HTERT RPE-1 (cell line): ENCODE measurements around the gene CHDH.

ENCODE experiments used
- in situ Hi-C: fragments of 300-500 bp; cut with MboI; formaldehyde crosslinking; loops from 4 replicates; pipeline ENCODE4 v1.14.3; 2020; ENCODE audit warnings: low sequenced_read_pairs

Gene CHDH

DNA sequence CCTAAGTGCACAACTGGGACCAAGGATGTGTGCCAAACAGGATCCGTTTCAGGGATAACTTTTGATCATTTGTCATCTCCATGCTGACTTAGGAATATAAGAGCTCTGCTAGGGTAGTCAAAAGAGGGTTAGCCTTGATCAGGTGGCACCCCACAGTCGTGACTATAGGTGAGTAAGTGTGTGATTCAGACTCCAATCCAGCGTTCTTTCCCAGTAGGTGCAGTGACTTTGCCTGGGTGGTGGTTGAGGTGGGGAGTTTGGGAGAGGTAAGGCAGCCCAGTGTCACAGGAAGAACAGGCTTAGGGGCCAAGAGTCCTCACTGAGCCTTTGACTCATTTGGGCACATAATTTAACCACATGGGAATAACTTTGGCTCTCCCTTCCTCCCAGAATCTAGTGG lies 51.0 kb downstream of the CHDH start:
- in situ Hi-C loops, result no loop called here

DNA sequence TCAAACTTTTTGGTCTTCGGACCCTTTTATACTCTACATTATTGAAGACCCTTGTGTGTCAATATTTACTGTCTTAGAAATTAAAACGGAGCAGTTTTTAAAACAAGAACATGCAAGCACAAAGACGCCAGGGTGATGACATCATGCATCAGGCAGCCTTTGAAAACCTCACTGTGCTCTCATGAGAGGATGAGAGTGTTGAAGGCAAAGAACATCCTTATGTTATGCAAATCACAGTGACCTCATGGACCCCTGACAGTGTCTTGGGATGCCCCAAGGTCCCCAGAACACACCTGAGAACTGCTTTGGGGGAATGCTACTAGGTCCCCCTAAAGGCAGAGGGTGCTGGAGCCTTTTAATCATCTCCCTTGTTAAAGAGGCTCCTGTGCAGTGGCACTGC lies 51.6 kb downstream of the CHDH start:
- in situ Hi-C loops, result no loop called here

DNA sequence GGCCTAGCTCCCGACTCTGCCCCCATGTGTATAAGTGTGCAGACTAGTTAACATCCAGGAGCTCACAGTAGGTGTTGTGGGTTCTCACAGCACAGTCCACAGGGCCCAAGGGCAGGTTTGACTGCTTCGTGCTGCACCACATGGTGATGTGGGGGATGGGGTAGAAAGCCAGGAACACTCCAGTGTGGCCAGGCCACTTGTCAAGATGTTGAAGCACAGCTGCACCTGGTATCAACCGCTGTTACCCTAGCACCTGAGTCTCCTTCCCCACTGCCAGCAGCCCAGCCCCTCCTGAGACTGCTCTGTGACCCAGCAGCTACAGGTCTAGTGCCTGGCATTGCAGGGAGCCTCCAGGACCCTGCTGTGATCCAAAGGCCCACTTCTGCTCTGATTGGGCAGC lies 53.4 kb downstream of the CHDH start:
- in situ Hi-C loops, result no loop called here

DNA sequence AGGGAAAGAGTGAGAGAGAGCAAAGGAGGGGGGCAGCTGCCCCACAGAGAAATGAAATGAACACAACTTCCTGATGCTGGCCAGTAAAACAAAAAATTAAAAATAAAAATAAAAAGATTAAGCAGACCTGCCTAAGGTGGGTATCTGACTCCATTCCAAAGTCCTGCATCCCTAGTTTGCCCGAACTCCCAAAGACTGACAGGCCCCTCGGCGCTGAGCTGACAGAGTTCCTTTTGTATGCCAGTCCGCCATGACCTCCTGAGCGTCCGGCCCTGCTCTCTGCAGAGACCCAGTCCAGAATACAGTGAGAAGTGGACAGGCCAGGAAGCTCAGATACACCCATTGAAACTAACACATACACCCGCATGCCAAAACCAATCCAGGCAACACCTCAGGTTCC lies 54.9 kb downstream of the CHDH start:
- in situ Hi-C loops, result no loop called here

DNA sequence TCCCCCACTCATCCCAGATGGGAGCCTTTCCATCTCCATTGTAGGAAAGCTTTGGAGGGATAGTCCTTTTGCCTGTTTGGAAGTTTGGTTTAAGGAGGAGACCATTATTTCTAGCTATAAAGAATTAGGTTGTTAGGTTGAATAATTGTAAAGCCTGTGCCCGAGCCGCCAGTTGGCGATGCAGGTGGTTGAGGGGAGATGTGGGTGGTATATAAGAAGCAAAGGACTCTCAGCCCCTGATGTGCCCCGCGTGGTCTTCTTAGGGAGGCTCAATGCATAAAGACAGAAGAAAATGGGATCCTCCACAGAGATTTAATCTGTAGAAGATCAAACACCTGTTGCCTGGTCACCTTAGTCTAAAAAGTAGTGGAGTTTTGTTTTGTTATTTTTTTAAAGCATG lies 55.7 kb downstream of the CHDH start:
- in situ Hi-C loops, result no loop called here

DNA sequence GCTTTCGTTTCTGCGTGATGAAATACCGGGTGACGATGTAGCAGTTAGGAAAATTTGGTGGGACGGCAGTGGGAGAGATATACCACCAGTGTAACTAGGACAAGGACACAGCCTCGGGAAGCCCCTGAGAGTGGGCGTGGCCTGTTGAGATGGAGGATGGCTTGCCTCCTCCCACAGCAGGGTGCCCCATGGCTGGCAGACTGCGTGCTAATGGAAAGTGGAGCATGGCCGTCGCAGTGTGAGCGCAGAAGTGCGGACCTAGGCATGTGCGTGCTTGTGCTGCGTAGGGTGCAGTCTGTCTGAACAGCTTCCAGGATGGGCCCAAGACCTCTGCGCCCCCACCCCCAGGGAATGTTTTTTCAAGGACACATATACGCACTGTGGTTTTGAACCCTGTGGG lies 56.8 kb downstream of the CHDH start:
- in situ Hi-C loops, result no loop called here

DNA sequence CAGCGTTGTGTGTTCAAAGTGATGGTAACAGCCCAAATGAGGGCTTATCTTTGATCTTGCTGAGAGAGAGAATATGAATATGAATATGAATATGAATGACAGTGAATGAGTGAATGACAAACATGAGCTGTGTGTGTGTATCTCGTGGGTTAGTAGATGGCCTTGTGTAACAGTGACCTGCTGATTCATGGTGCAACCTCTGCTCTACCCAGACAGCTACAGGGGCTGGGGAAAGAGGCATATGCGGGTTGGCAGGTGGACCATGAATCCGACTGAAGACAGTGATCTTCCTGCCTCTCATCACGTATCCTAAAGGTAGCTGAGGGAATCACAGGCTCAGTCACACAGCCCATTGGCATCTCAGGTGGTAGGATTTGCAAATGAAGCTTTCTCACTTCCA lies 58.2 kb downstream of the CHDH start:
- in situ Hi-C loops, result no loop called here

DNA sequence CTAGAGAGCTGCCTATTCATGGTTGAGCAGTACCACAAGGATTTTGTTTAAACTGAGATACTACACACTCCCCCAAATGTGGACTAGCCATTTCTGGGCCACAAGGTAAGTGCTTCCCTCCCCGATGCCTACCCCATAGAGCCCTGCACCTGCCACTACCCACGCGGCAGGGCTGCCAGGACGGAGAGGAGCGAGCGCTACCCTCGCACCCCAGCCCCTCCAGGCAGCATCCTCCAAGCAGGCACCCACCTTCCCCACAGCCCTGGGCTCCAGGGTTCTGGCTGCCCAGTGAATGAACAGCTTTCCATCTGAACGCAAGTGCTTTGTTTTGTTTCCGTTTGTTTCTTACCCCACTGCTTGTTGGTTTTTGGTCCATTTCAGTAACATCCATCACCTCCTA lies 59.2 kb downstream of the CHDH start:
- in situ Hi-C loops, result no loop called here

DNA sequence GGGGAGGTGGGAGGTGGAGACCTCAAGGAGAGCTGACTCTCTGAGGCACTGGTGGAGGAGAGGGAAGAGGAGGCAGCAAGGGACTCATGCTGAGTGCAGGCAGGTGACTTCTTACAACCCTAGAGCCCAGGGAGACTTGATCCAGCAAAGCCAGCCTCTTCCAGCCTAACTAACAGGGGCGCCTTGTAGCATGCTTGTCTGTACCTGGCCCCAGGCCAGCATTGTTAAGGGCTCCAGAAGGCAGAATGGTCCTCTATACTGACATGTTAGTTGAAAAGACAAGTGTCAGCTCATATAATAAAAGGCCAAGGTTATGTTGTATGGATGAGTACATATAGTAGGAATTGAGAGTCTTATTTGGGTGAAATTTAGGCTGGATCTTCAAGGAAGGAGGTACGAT lies 65.4 kb downstream of the CHDH start:
- in situ Hi-C loops, result no loop called here

DNA sequence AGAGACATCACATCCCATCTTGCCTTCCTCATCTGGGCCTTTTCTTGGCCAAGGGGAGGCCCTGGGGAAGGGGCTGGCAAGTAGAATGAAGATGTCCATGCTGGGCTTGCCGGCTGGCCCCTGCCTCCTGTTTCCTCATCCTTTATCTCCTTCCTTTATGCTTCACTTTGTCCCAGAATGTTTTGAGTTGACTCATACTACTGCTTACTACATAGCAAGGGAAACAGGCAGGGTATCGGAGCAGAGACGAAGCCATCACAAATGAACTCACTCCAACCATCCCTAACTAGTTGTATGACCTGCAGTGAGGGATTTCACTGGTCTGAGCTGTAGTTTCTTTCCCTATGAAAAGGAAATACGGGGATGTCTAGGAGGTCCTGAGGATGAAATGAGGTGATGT lies 66.0 kb downstream of the CHDH start:
- in situ Hi-C loops, result no loop called here

DNA sequence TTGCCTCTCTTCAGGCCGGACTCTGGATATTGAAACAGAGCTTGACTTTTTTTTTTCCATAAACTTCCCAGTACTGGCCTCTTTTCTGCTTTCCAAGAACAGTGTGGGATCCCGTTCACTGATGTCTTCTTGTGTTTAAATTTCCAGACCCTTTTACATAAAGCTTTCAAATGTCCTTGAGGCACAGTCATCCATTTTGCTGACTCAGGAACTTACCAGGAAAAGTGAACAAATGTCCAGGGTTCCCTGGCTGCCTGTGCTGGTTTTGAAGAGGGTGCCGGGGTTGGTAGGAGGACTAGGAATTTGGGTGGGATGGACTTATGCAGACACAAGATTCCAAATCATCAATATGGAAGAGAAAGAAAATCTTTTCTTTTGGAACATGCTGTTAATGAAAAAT lies 68.1 kb downstream of the CHDH start:
- in situ Hi-C loops, result no loop called here

DNA sequence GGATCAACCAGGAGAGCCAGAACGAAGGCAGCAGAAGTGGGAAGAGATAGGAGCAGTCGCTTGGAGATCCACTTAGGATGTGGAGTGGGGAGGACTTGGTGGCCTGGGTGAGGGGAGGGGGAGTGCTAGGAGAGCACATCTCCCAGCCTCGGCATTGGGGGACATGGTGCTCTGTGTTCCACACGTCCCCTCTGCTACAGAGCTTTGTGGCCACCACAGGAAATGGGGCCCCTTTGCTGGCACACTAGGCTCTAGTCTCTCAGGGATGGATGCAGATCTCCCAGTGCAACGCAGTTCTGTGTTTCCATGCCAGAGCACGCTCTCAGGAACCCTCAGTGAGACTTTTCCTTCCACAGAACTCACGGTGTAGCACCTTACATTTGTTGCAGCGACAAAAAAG lies 68.8 kb downstream of the CHDH start:
- in situ Hi-C loops, result no loop called here

DNA sequence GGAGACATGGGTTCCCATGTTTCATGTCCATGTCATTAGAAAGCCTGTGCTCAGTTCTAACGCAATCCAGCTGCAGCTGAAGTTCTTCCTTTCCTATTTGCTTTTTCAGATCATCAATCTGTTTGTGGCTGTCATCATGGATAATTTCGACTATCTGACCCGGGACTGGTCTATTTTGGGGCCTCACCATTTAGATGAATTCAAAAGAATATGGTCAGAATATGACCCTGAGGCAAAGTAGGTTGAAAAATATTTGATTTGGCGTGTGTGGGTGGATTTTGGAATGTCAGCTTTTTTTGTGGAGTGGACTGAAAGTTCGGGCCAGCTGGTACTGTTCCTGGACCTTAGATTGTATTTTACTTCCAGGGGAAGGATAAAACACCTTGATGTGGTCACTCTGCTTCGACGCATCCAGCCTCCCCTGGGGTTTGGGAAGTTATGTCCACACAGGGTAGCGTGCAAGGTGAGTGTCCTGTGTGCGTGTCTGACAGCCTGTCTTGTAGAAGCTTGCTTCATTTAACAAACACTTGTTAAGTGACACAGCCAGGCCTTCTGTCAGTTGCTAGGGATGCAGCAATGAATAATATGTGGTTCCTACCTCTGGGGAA lies 69.6 kb downstream of the CHDH start:
- in situ Hi-C loops, result no loop called here

DNA sequence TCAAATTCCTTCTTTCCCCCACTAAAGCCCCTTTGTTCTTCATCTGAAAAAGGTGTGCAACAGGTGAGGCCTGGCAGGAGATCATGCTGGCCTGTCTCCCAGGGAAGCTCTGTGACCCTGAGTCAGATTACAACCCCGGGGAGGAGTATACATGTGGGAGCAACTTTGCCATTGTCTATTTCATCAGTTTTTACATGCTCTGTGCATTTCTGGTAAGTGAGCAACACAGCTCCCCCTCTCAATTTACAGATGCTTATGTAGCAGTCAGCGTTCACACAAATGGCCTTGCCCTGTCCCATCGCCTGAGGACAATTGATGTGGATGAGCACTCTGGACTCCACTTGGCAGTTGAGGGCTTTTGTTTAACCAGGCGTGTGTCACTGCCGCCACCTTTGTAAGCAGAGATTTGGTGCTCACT lies 70.4 kb downstream of the CHDH start:
- in situ Hi-C loops, result no loop called here

DNA sequence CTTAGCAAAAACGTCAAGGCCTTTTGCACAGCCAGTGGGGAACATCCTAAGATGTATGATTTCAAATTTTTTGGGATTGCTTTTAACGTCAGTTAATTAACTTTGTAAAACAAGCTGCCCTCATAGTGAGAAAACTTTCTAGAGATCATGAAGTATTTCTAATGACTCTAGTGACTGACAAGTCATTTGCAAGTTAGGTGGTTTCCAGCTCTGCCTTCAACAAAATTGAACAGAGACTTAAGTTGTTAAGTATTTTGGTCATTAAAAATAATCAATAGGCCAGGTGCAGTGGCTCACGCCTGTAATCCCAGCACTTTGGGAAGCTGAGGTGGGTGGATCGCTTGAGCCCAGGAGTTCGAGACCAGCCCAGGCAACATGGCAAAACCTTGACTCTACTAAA lies 71.2 kb downstream of the CHDH start:
- in situ Hi-C loops, result no loop called here

DNA sequence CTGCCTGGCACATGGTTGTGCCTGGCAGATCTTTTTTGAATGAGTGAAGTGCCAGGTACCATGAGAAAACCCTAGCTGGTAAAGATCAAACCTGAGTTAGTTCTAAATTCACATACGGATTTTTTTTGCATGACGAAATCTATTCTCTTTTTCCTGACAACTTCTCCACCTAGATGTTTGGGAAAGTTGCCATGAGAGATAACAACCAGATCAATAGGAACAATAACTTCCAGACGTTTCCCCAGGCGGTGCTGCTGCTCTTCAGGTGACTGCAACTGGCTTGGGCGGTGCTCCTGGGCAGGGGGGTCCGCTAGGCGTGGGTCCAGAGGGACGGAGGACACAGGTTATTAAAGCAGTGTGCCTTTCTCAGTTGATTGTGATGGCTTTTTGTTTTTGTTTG lies 71.8 kb downstream of the CHDH start:
- in situ Hi-C loops, result no loop called here

DNA sequence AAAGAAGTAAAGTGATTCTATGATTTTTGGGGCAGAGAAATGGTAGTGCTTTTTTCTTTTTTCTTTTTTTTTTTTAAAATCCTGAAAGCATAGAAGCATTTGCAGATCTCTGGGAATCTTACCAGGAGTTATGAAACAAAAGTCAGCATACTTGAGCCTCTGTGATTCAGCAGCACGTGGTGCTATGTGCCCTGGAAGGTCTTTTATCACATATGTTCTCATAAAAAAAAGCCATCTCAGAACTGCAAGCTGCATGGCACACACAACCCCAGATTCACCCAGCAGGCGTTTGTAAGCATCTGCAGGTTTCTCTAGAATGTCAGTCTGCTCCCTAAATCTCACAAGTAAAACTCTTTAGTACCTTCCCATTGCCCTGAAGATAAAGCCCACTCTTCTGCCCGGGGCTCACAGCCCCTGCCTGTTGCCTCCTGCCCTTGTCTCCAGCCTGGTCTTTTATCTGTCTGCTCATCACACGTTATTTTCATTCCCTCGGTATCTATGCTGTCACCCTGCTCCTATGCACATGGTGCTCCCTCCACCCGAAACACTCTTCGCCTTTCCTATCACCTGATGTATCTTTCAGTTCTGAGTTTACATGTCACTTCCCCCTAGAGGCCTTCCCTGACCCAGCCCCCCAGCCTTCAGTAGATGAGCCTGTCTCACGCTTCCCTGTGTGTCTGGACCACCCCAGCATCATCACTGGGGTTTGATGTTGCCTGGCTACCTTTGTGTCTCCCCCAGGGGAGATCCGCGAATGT lies 72.4 kb downstream of the CHDH start:
- in situ Hi-C loops, result no loop called here

DNA sequence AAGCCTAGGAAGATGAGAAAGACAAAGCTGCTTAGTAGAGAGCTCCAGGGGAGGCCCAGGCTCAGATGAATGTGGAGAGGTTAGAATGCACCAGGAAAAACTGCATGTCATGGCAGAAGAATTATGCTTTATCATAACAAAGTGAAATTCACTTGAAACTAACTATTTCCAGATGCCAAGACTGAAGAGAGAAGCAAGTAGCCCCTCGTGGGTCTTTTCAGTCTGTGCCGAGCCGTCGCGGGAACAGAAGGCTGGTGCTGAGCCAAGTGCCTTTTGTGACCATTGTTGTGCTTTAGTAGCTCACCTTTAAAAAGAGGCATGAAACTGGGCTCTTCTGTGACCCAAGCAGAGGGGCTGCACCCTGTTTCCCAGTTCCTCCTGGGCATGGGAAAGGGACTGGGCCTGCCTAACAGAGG lies 73.2 kb downstream of the CHDH start:
- in situ Hi-C loops, result no loop called here

DNA sequence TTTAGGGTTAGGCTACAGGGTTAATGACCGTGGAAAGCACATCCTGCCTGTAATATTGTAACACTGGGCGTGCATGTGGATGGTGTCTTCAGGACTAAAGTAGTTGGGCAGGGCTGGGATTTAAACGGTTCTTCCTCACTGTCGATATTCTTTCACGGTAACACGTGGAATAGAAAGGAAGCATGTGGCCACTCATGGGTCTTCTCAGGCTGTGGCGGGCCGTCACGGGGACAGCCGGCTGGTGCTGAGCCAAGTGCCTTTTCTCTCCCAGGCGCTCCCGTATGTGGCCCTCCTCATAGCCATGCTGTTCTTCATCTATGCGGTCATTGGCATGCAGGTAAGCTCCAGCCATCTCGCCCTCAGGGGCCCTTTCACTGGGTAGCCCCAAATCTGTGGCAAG lies 73.7 kb downstream of the CHDH start:
- in situ Hi-C loops, result no loop called here

DNA sequence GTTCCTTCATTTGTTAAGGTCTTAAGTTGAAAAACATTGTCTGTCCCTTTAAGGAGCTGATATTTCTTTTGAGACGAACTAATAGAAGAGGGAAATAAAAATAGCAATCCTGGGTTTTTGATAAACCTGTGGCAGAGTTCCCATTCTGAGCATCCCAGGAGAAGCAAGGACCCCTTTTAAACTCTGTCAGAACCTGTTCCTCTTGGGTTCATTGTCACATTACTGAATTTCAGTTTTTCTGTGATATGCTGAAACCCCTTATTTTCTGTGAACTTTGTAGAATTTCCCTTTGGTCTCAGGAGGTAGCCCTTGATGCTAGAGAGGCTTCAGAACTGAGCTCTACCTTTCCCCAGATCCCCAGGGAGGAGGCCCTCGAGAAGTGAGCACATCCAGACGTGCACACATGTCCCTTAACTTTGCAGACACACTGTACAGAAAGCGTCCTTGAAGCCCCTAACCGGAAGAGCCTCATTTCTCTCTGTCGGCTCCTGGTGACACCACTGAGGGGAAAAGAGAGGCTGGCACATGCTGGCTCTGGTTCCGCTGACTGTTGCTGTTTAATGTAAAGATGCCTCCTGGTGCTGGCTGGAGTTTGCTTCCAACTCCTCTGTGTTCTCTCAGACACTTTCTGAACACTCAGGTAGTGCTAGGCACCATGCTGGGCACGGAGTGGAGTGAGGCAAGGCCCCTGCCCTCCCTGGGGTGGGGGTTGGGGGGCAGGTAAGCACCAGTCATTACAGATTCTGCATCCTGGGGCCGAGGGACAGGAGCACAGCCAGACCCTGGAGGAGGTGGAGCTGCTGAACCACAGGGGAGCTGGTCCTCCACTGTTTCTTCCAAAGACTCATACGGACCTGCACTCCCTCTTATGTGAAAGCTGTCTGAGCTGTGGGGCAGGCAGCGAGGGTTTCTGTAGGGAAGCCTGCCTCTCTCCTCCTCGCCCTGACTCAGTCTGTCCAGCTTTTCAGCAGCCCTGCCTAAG lies 77.5 kb downstream of the CHDH start:
- in situ Hi-C loops, result no loop called here

DNA sequence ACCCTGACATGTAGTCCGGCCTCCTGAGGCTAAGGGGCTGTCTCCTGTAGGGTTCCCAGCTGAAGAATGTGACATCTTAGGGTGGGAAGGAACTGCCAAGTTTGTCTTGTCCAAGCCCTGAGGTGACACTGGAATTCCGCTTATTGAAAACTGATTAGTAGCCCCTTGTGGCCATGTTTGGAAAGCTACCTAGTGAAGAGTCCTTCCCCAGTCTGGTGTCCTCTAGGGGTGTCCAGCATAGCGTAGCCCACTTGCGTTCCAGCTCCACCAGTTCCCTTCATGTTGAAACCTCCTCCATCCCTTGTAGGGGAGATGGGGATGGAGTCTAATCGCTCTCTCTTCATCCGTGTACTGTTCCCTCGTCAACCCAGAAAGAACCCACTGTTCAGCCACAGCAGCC lies 79.5 kb downstream of the CHDH start:
- in situ Hi-C loops, result no loop called here

DNA sequence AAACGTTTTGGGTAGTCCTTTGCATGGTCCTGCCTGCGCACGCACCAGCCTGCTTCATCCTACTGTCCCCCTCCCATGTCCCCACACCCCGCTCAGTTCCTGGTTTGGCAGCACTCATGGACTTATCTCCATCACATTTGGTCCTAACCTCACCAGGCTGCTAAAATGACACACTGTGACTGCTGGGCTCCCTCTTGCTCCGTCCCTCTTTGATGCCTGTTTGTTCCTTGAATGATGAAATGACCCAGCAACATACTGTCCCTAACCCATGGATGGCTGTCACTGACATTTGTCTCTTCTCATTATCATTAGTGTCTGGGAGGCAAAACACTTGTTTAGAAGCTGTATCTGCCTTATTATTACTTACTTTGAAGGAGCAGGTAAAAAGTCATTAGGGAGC lies 80.5 kb downstream of the CHDH start:
- in situ Hi-C loops, result no loop called here
